Testis (tissue), 3 donors: Measurements from ENCODE around the gene RAB27B. TPM values are rescaled to one million over a fixed set of nuclear protein-coding genes. Genes with fewer than 3 reads are reported as not detected.
"Not testable (repeated sequence)": the region's sequence is repeated elsewhere in the genome, so short reads cannot be mapped to it uniquely, and the experiment has no call there.

ENCODE experiments used
- DNase-seq: peaks from one replicate; pipeline ENCODE4 v3.0.0-alpha.2; 2019
- H3K27ac ChIP-seq, 2 donors: fragments of 200-600 bp; sonication (generic); one replicate each; pipeline ENCODE4 v1.5.1; 2019
- H3K27me3 ChIP-seq: fragments of 200-600 bp; sonication (generic); one replicate; pipeline ENCODE4 v1.5.1; 2019
- H3K36me3 ChIP-seq: fragments of 200-600 bp; sonication (generic); one replicate; pipeline ENCODE4 v1.5.1; 2017; ENCODE audit warnings: low read depth; ENCODE audit errors: missing control alignments
- H3K4me1 ChIP-seq: fragments of 200-600 bp; sonication (generic); one replicate; pipeline ENCODE4 v1.5.1; 2019
- H3K4me3 ChIP-seq, 2 donors: fragments of 200-600 bp; sonication (generic); one replicate each; pipeline ENCODE4 v1.5.1; 2017 to 2019
- H3K9me3 ChIP-seq: fragments of 200-600 bp; sonication (generic); one replicate; pipeline ENCODE4 v1.5.1; 2017
- CTCF ChIP-seq, 3 experiments: fragments of 450-650 bp in 2 of 3; fragments of 200-600 bp in 1 of 3; sonication (generic) in 1 of 3; IDR thresholded peaks; one replicate each; pipeline ENCODE4 v1.5.1; 2016 to 2019; ENCODE audit warnings: antibody characterized with exemption in 3 of 3, mild to moderate bottlenecking in 2 of 3, moderate library complexity in 1 of 3
- POLR2A ChIP-seq: fragments of 450-650 bp; IDR thresholded peaks from one replicate; pipeline ENCODE4 v1.6.1; 2017; ENCODE audit warnings: antibody characterized with exemption, mild to moderate bottlenecking, moderate library complexity
- WGBS, 2 donors: methylation state at CpG; one replicate each; pipeline ENCODE4 v1.1.5; 2018; 5-methylcytosine and 5-hydroxymethylcytosine counted together
- intact Hi-C: fragments of 100-400 bp; cut with DNase I; formaldehyde crosslinking; loops from one replicate; pipeline ENCODE4 v1.15.1; 2023; ENCODE audit warnings: low total_unique reads
- polyA plus RNA-seq: library from polyadenylated mRNA; stranded (reverse); fragments of 350-450 nt; fragmentation: Illumina TruSeq; extraction: RNeasy Lipid Tissue Mini Kit (QIAGEN cat#74804); gene quantifications from one replicate; pipeline ENCODE4 v1.2.3, GENCODE V29; 2014; ENCODE audit warnings: low read depth, low replicate concordance; ENCODE audit not compliant: insufficient read depth
- total RNA-seq, 2 donors: library from RNA; depleted of rRNA; stranded (reverse); fragments of >200 nt; gene quantifications; one replicate each; pipeline ENCODE4 v1.2.3, GENCODE V29; 2016

RAB27B gene
- total and polyA plus RNA-seq, 3 donors from 2014 or later, result 0.93 to 5.8 (median 1.7) TPM

GRCh38 chr18:54845787-54846186 lies 17.5 kb downstream of the RAB27B start:
- no peaks in the 10 kb centered on the region for H3K27me3 ChIP-seq
- no peaks in the 10 kb centered on the region for H3K9me3 ChIP-seq
- H3K36me3 ChIP-seq, result no peaks in the 10 kb centered on the region
- TF ChIP-seq POLR2A (no peak), CTCF (IDR thresholded peaks at IDR 0.05) (no peak)
- no peak overlapping the region for H3K4me3 ChIP-seq
- no peak overlapping the region for H3K27ac ChIP-seq
- H3K4me1 ChIP-seq, result no peaks in the 10 kb centered on the region
- DNase-seq, result no peak
- intact Hi-C loops, result no loop called here
- WGBS, 2 donors, result 44 to 46% methylated on average over 2 of the region's 2 CpGs

GRCh38 chr18:54848121-54848520 lies 19.8 kb downstream of the RAB27B start:
- Histone ChIP-seq H3K27ac (no peak overlapping the region), H3K9me3 (no peaks in the 10 kb centered on the region), H3K4me1 (no peaks in the 10 kb centered on the region), H3K36me3 (no peaks in the 10 kb centered on the region), H3K4me3 (no peak overlapping the region), H3K27me3 (no peaks in the 10 kb centered on the region)
- no peak for DNase-seq
- no peak for TF ChIP-seq CTCF (IDR thresholded peaks at IDR 0.05)
- TF ChIP-seq POLR2A, result no peak
- 79 to 90% methylated on average over 1 of the region's 1 CpG for WGBS, 2 donors
- intact Hi-C loops, result no loop called here

- Histone ChIP-seq H3K27me3 (no peaks in the 10 kb centered on the region), H3K36me3 (no peaks in the 10 kb centered on the region), H3K4me3 (no peak overlapping the region), H3K27ac (no peak overlapping the region), H3K4me1 (no peaks in the 10 kb centered on the region), H3K9me3 (no peaks in the 10 kb centered on the region)
- WGBS, 2 donors, result 69 to 72% methylated on average over 2 of the region's 2 CpGs
- intact Hi-C loops, result no loop called here
- no peak for TF ChIP-seq POLR2A
- TF ChIP-seq CTCF (IDR thresholded peaks at IDR 0.05), result no peak
- DNase-seq, result no peak
Measured at GRCh38 chr18:54849683-54850082, 21.4 kb downstream of the RAB27B start.

- Histone ChIP-seq H3K9me3 (no peaks in the 10 kb centered on the region), H3K4me3 (no peak overlapping the region), H3K4me1 (no peaks in the 10 kb centered on the region), H3K36me3 (no peaks in the 10 kb centered on the region), H3K27me3 (no peaks in the 10 kb centered on the region), H3K27ac (no peak overlapping the region)
- TF ChIP-seq POLR2A (no peak), CTCF (IDR thresholded peaks at IDR 0.05) (no peak)
- 93 to 94% methylated on average over 3 of the region's 3 CpGs for WGBS, 2 donors
- intact Hi-C loops, result no loop called here
- no peak for DNase-seq
Measured at GRCh38 chr18:54850598-54850997, 22.3 kb downstream of the RAB27B start.

GRCh38 chr18:54852780-54853675 lies 24.8 kb downstream of the RAB27B start:
- H3K9me3 ChIP-seq, result no peaks in the 10 kb centered on the region
- WGBS, 2 donors, result 54 to 67% methylated on average over 6 of the region's 6 CpGs
- no peaks in the 10 kb centered on the region for H3K4me1 ChIP-seq
- no peak for TF ChIP-seq POLR2A
- no peak for TF ChIP-seq CTCF (IDR thresholded peaks at IDR 0.05)
- no peak for DNase-seq
- H3K36me3 ChIP-seq, result no peaks in the 10 kb centered on the region
- no peak overlapping the region for H3K4me3 ChIP-seq
- no peaks in the 10 kb centered on the region for H3K27me3 ChIP-seq
- no peak overlapping the region for H3K27ac ChIP-seq
- intact Hi-C loops, result no loop called here

GRCh38 chr18:54855050-54855449 lies 26.8 kb downstream of the RAB27B start:
- H3K27me3 ChIP-seq, H3K27ac ChIP-seq, H3K9me3 ChIP-seq, H3K4me3 ChIP-seq, H3K4me1 ChIP-seq, intact Hi-C loops, DNase-seq, H3K36me3 ChIP-seq: not testable (repeated sequence)
- WGBS, 2 donors, result 79 to 93% methylated on average over 3 of the region's 3 CpGs
